Measurements from ENCODE around the gene CRIP3. TPM values are rescaled to one million over a fixed set of nuclear protein-coding genes. Genes with fewer than 3 reads are reported as not detected.

CRIP3 gene
- total RNA-seq, 1 experiment from 2014 or later: not detected

GRCh38 chr6:43290905-43291355, 17.7 kb downstream of the CRIP3 start:
- DNase-seq (ENCODE audit: extremely low read depth, low read depth): no peak

GRCh38 chr6:43290339-43290904, 18.2 kb downstream of the CRIP3 start:
- no peak for DNase-seq (ENCODE audit: extremely low read depth, low read depth)

GRCh38 chr6:43287717-43288679, 20.6 kb downstream of the CRIP3 start:
- DNase-seq (ENCODE audit: extremely low read depth, low read depth): no peak

GRCh38 chr6:43286980-43287716, 21.5 kb downstream of the CRIP3 start:
- DNase-seq (ENCODE audit: extremely low read depth, low read depth): no peak

- DNase-seq (ENCODE audit: extremely low read depth, low read depth): no peak
Observed at GRCh38 chr6:43286456-43286979, 22.1 kb downstream of the CRIP3 start.

- DNase-seq (ENCODE audit: extremely low read depth, low read depth): no peak
Observed at GRCh38 chr6:43285832-43286231, 22.8 kb downstream of the CRIP3 start.

- no peak for DNase-seq (ENCODE audit: extremely low read depth, low read depth)
Observed at GRCh38 chr6:43284991-43285781, 23.4 kb downstream of the CRIP3 start.

- no peak for DNase-seq (ENCODE audit: extremely low read depth, low read depth)
Observed at GRCh38 chr6:43283905-43284304, 24.7 kb downstream of the CRIP3 start.

GRCh38 chr6:43283514-43283901, 25.1 kb downstream of the CRIP3 start:
- no peak for DNase-seq (ENCODE audit: extremely low read depth, low read depth)

- no peak for DNase-seq (ENCODE audit: extremely low read depth, low read depth)
Observed at GRCh38 chr6:43282636-43283513, 25.8 kb downstream of the CRIP3 start.

- DNase-seq (ENCODE audit: extremely low read depth, low read depth): no peak
Observed at GRCh38 chr6:43282060-43282459, 26.6 kb downstream of the CRIP3 start.

- DNase-seq (ENCODE audit: extremely low read depth, low read depth): no peak
Observed at GRCh38 chr6:43280234-43280633, 28.4 kb downstream of the CRIP3 start.

GRCh38 chr6:43278524-43279078, 30.0 kb downstream of the CRIP3 start:
- DNase-seq (ENCODE audit: extremely low read depth, low read depth): no peak

- DNase-seq (ENCODE audit: extremely low read depth, low read depth): no peak
Observed at GRCh38 chr6:43277643-43278523, 30.7 kb downstream of the CRIP3 start.

GRCh38 chr6:43277306-43277642, 31.4 kb downstream of the CRIP3 start:
- no peak for DNase-seq (ENCODE audit: extremely low read depth, low read depth)

GRCh38 chr6:43276577-43277305, 31.9 kb downstream of the CRIP3 start:
- DNase-seq (ENCODE audit: extremely low read depth, low read depth): no peak

- DNase-seq (ENCODE audit: extremely low read depth, low read depth): no peak
Observed at GRCh38 chr6:43275801-43276576, 32.6 kb downstream of the CRIP3 start.

Measured in NCI-H460 (cell line).